Central memory CD8-positive, alpha-beta T cell (primary cell): Measurements from ENCODE around the gene TLX2.
"Not testable (repeated sequence)": the region's sequence is repeated elsewhere in the genome, so short reads cannot be mapped to it uniquely, and the experiment has no call there.

ENCODE experiments used
- ATAC-seq: fragments of 150-1000 bp; cut with Tn5 transposase; replicated peaks from 2 replicates; pipeline ENCODE4 v1.10.0; 2022; ENCODE audit warnings: mild to moderate bottlenecking, moderate FRiP score, moderate number of reproducible peaks; ENCODE audit not compliant: poor library complexity, severe bottlenecking; ENCODE audit errors: extremely low read depth
- DNase-seq, 2 donors: peaks; one replicate each; pipeline ENCODE4 v3.0.0; 2021; ENCODE audit warnings: low spot score in 2 of 2
- H3K27ac Mint-ChIP-seq: one replicate; pipeline ENCODE4 v1.8.0; 2022; ENCODE audit warnings: low read depth, mild to moderate bottlenecking, moderate library complexity, mixed read lengths
- H3K27me3 Mint-ChIP-seq: one replicate; pipeline ENCODE4 v1.8.0; 2022; ENCODE audit warnings: mixed read lengths
- H3K36me3 Mint-ChIP-seq: one replicate; pipeline ENCODE4 v1.8.0; 2022; ENCODE audit warnings: mild to moderate bottlenecking, moderate library complexity, mixed read lengths; ENCODE audit not compliant: insufficient read depth
- H3K4me1 Mint-ChIP-seq: one replicate; pipeline ENCODE4 v1.8.0; 2022; ENCODE audit warnings: mixed read lengths
- H3K4me3 Mint-ChIP-seq: one replicate; pipeline ENCODE4 v1.8.0; 2022; ENCODE audit warnings: mild to moderate bottlenecking, moderate library complexity, mixed read lengths
- H3K9me3 Mint-ChIP-seq: one replicate; pipeline ENCODE4 v1.8.0; 2022; ENCODE audit warnings: mixed read lengths

TLX2 gene

DNA sequence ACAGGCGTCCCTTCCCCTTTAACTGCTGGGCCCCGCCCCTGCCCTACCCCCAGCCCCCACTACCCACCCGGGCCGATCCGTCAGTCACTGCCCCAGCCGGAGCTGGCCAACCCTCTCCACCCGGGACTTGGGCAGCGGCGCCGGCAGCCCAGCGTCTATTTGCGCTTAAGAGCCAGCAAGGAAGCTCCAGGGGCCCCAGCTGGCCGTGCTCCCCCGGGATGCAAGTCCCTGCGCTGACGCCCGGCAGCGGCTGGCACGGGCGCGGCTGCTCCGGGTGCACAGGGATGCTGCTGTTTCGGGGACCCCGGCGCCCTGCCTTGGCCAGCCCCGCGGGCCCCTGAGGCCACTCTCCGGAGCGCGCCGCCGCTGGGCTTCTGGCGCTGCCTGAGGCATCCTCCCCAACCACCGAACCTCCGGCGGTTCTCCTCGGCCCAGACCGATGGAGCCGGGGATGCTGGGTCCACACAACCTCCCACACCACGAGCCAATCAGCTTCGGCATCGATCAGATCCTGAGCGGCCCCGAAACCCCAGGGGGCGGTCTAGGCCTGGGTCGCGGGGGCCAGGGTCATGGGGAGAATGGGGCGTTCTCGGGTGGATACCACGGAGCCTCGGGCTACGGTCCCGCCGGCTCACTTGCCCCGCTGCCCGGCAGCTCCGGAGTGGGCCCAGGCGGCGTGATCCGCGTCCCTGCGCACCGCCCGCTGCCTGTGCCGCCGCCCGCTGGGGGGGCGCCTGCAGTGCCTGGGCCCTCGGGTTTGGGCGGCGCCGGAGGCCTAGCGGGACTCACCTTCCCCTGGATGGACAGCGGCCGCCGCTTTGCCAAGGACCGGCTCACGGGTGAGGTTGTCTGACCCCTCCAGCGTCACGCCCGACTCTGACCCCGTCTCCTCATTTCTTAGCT is at the start of gene TLX2:
Gene TLX2 (plus strand): TSS at position 83 of the 903 bp plus-strand sequence. CDS start 357 bp downstream, at position 440.
- Mint-ChIP-seq H3K27ac (peak within 1 kb of the TSS; percentile 39), H3K4me1 (peaks cover 8% of the 10 kb centered on the region), H3K27me3 (peaks cover 81% of the 10 kb centered on the region), H3K36me3 (peaks cover 11% of the 10 kb centered on the region), H3K4me3 (peak within 1 kb of the TSS; percentile 66), H3K9me3 (no peaks in the 10 kb centered on the region)
- no peak for DNase-seq
- ATAC-seq: no peak

DNA sequence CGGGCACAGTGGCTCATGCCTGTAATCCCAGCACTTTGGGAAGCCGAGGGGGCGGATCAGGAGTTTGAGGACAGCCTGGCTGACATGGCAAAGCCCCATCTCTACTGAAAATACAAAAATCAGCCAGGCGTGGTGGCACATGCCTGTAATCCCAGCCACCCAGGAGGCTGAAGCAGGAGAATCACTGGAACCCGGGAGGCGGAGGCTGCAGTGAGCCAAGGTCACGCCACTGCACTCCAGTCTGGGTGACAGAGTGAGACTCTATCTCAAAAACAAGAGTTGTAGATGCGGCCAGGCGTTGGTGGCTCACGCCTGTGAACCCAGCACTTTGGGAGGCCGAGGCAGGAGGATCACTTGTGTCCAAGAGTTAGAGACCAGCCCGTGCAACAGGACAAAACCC is 43.5 kb upstream of the TLX2 start:
- H3K4me3 Mint-ChIP-seq: peak overlapping the region; percentile 45
- not testable (repeated sequence) for H3K9me3 Mint-ChIP-seq

DNA sequence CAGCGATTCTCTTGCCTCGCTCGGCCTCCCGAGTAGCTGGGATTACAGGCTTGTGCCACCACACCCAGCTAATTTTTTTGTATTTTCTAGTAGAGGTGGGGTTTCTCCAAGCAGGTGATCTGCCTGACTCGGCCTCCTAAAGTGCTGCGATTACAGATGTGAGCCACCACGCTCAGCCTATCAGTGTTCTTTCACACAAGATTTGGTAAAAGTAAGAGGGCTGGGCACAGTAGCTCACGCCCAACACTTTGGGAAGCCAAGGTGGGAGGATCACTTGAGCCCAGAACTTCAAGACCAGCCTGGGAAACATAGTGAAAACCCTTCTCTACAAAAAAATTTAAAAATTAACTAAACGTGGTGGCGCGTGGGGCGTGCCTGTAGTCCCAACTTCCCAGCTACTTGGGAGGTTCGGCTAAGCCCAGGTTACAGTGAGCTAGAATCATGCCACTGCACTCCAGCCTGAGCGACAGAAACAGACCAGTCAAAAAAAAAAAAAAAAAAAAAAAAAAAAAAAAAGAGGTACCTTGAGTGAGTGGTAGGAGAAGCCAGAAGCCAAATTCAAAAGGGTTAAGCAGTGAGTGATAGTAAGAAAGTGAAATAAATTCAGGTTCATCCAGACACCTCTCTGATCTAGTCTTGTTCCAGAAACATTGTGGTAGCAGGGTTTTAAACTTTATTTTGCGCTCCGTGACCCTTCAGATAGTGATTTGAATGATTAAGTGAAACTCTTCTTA is 42.8 kb upstream of the TLX2 start:
- Mint-ChIP-seq H3K27me3 (no peaks in the 10 kb centered on the region), H3K4me3 (peak overlapping the region; percentile 97), H3K27ac (peak overlapping the region; percentile 97), H3K9me3 (no peaks in the 10 kb centered on the region), H3K36me3 (peaks cover 28% of the 10 kb centered on the region), H3K4me1 (peaks cover 24% of the 10 kb centered on the region)
- DNase-seq (no peak), ATAC-seq (no peak)

More for the DNA sequence above, 43.5 kb upstream of the TLX2 start:
- Mint-ChIP-seq H3K36me3 (peaks cover 32% of the 10 kb centered on the region), H3K27ac (peak overlapping the region; percentile 93), H3K4me1 (peaks cover 27% of the 10 kb centered on the region)
- not testable (repeated sequence) for DNase-seq, H3K27me3 Mint-ChIP-seq, ATAC-seq

DNA sequence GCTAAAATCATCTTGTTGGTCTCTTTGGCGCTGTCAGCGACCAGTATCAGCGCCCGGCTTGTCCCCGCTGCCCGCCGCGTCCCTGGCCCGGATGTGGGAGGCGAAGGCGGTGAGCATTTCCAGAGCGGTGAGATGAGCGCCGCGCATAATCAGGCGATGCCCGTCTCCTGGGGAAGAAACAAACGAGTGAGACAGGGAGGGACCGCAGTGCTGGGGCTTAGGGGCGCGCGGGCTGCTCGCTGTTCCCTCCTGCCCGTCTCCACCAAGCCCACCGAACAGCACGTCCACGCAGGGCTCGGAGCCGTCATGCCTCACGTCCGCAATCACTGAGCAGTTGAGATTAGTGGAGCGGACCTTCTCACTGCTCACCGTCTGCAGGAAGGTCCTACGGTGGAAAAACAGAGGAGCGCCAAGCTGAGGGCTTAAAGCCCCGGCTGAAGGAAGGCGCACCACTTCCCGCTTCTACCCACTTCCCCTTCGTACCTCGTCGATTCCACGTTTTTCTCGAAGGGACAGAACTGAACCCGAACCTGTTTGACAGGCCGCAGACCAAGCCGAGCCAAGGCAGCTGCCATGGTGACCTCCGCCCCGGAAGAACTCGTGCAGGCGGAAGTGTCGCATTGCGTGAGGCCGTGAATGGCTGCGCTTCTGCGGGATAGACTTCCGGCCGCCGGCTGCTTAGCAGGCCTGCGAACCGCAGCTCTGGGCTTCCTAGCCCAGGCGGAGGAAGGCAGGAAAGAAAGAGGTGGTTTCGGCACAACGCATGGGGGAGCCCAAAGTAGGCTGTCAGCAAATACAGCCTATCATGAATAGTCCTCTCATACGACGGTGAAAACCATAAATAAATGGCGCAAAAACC is 41.9 kb upstream of the TLX2 start, which contains the start of gene MRPL53:
Gene MRPL53 (minus strand): TSS at position 595 of the 859 bp plus-strand sequence. CDS start 20 bp downstream, at position 575.
- Mint-ChIP-seq H3K9me3 (no peaks in the 10 kb centered on the region), H3K4me1 (peaks cover 24% of the 10 kb centered on the region), H3K36me3 (peaks cover 29% of the 10 kb centered on the region), H3K27ac (peak within 1 kb of the TSS; percentile 97), H3K27me3 (no peaks in the 10 kb centered on the region), H3K4me3 (peak within 1 kb of the TSS; percentile 97)
- ATAC-seq: peak; percentile 96
- DNase-seq: peak; percentile 93 to 98

DNA sequence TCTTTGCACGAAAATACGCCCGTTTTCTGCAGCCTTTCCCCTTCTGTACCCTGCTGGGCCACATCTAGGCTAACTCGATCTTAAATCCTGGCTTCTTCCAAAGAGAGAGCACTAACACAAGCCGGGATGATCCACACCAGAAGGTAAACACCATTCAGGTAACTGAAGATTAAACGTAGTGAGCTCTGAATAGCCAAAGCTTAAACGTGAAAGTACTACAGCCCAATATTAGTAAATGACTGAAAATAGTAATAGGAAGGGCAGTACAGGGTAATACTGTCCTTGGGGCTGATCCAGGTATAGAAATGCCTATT is 41.3 kb upstream of the TLX2 start:
- ATAC-seq: no peak
- peaks cover 30% of the 10 kb centered on the region for H3K36me3 Mint-ChIP-seq
- H3K4me1 Mint-ChIP-seq: peaks cover 24% of the 10 kb centered on the region
- H3K9me3 Mint-ChIP-seq: no peaks in the 10 kb centered on the region
- no peaks in the 10 kb centered on the region for H3K27me3 Mint-ChIP-seq
- DNase-seq: no peak
- peak overlapping the region; percentile 97 for H3K27ac Mint-ChIP-seq
- peak overlapping the region; percentile 97 for H3K4me3 Mint-ChIP-seq

DNA sequence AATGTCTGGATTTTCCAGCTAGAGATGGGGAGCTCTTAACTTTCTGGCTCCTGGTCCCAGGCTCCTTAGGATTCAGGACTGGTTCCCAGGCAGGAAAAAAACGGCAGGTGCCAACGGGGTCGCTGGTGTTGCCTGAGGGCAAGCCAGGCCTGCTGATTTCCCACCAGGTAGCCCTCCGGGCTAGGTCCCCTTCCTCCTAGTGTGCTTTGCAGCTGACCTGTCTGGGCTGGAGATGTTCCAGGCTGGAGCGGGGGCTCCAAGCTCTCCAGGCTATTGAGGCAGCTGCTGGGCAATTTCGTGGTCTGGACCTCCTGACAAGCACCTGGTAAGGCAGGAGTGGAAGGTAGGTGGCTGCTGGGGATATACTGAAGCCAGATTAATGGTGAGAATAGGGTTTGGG is 39.8 kb upstream of the TLX2 start:
- no peak for DNase-seq
- Mint-ChIP-seq H3K36me3 (peaks cover 34% of the 10 kb centered on the region), H3K4me3 (peak overlapping the region; percentile 7), H3K4me1 (peaks cover 29% of the 10 kb centered on the region), H3K27me3 (no peaks in the 10 kb centered on the region), H3K9me3 (no peaks in the 10 kb centered on the region), H3K27ac (peak overlapping the region; percentile 61)
- ATAC-seq: no peak

DNA sequence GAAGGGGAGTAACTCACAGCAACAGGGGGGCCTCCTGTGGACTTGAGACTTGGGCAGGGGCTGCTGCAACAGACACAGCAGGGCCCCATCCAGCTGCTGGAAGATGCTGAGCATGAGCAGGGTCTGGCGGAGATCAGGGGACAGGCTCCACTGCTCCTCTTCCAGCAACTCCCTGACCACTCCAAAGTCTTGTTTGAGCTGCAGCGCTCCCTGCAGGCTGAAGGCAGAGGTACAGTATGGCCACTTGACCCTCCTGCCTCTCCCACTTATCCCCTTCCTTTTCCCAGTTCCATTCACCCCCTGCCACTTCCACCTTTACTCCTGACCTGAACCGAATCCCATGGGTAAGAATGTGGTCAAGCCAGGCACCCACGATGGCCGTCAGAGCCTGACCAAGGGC is 39.4 kb upstream of the TLX2 start:
- no peaks in the 10 kb centered on the region for H3K27me3 Mint-ChIP-seq
- peaks cover 36% of the 10 kb centered on the region for H3K36me3 Mint-ChIP-seq
- DNase-seq: no peak
- no peak overlapping the region for H3K4me3 Mint-ChIP-seq
- ATAC-seq: no peak
- peaks cover 29% of the 10 kb centered on the region for H3K4me1 Mint-ChIP-seq
- H3K9me3 Mint-ChIP-seq: no peaks in the 10 kb centered on the region
- H3K27ac Mint-ChIP-seq: no peak overlapping the region

DNA sequence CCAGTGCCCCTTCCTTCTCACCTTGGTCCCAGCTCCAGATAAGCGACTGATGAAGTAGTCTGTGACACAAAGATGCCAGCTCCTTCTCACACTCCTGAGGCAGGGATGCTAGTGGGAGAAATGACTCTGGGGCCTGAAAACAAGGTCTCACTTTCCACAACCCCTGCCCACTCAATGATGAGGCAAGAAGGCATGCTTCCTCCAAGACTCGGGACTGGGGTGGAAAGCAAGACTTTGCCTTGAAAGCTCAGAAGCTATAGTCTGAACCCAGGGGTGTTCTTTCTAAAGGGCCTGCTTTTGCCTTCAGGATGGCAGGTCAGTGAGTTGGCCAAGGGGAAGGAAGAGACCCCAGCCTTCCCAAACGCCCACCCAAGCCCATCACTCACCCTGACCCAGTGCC is 32.8 kb upstream of the TLX2 start:
- peak overlapping the region; percentile 94 for H3K4me3 Mint-ChIP-seq
- H3K27ac Mint-ChIP-seq: no peak overlapping the region
- H3K27me3 Mint-ChIP-seq: no peaks in the 10 kb centered on the region
- no peaks in the 10 kb centered on the region for H3K9me3 Mint-ChIP-seq
- DNase-seq (no peak), ATAC-seq (no peak)
- H3K36me3 Mint-ChIP-seq: peaks cover 29% of the 10 kb centered on the region
- H3K4me1 Mint-ChIP-seq: peaks cover 28% of the 10 kb centered on the region

DNA sequence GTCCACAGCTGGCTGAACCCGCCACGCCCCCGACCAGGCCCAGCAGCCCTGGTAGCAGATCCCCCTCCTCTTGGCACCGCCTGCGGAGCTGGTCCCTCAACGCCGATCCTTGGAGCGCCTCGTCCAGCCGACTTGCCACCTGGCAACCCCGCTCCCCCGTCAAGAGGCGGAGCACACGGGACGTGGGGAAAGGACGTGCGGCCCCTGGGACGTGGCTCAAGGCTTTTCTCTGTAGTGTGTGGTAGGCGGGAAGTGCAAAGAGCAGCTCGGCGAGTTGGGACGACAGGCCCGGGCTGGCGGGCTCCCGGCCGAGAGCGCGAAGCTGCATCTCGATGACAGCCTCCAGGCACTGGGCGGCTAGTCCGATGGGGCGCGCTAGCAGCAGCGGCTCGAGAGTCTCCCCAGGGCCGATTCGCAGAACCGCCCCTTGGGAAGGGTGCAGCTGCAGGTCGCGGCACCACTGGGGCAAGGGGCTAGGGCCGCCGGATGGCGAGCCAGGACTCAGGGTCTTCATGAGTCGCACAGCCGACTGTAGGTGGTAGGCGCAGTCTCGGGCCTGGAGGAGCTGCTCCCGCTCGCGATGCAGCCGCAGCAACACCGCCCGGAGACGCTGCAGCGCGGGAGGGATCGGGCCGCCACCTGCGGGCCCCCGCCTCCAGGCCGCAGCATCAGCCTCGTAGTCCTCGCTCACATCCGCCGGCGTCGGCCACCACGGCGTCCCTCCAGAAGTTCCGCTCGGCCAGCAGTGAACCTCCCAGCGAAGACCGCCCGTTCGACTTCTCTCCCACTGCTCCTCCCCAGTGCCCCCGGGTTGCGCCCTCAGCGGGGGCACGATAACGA is 32.1 kb upstream of the TLX2 start:
- DNase-seq (no peak), ATAC-seq (peak; percentile 44)
- peak overlapping the region; percentile 99 for H3K27ac Mint-ChIP-seq
- H3K4me3 Mint-ChIP-seq: peak overlapping the region; percentile 94
- peaks cover 34% of the 10 kb centered on the region for H3K4me1 Mint-ChIP-seq
- peaks cover 31% of the 10 kb centered on the region for H3K36me3 Mint-ChIP-seq
- no peaks in the 10 kb centered on the region for H3K27me3 Mint-ChIP-seq
- no peaks in the 10 kb centered on the region for H3K9me3 Mint-ChIP-seq

DNA sequence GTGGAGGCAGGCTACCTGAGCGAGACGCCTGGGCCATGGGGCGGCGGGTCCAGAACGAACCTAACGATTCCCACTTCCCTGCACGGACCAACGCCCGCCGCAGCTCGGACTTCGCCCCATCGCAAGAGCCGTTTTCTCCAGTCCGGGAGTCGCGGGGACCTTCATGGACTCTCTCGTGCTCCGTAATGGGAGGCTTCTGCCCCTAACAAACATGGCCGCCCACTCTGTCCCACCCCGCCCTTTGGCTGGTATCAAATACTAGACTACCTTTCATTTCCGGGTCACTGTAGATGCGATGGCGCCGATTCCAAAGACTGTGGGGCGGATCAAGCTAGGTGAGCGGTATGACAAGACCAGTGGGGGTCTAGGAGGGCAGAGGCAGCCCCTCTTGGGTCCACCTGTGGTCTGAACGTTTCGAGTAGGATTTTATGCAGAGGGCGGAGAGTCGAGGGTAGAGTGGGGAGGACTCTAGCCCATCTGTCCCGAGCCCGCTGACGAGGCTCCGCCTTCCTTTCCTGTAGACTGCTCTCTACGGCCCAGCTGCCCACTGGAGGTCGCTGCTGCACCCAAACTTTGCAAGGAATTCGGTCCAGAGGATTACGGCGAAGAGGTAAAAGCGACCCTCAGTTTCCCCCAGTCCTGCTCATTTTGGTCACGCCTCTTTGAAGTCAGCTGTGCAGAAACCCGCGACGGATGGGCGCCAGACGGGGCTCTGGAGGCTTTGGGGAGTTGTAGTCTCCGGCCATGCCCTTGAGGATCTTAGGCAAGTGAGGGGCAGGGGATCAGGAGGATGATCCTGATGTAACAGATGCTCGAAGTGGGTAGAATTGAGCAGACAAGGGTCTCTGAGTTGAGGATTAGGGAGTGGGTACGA is 31.2 kb upstream of the TLX2 start, which contains the start of the genes CCDC142 and TTC31:
Gene CCDC142 (minus strand): TSS at position 198 of the 874 bp plus-strand sequence. CDS start 161 bp downstream, at position 37.
Gene TTC31 (plus strand): TSS at position 281 of the 874 bp plus-strand sequence. CDS start 15 bp downstream, at position 296.
- Mint-ChIP-seq H3K27me3 (no peaks in the 10 kb centered on the region), H3K36me3 (peaks cover 29% of the 10 kb centered on the region), H3K4me1 (peaks cover 34% of the 10 kb centered on the region), H3K4me3 (peak within 1 kb of the TSS; percentile 94), H3K9me3 (no peaks in the 10 kb centered on the region), H3K27ac (peak within 1 kb of the TSS; percentile 99)
- peak; percentile 89 to 91 for DNase-seq
- peak; percentile 96 for ATAC-seq
